Inferior parietal cortex (tissue), 1 donor: ENCODE results near the gene PF4V1.

Experiments
- DNase-seq: peaks from one replicate; pipeline ENCODE4 v3.0.0-alpha.2; 2016; ENCODE audit errors: extremely low spot score

The PF4V1 gene

GRCh38 chr4:73847526-73848182, 5.4 kb upstream of the PF4V1 start:
- DNase-seq = no peak

- DNase-seq = no peak
These were observed 4.8 kb upstream of the PF4V1 start for GRCh38 chr4:73848183-73848777.

DNA sequence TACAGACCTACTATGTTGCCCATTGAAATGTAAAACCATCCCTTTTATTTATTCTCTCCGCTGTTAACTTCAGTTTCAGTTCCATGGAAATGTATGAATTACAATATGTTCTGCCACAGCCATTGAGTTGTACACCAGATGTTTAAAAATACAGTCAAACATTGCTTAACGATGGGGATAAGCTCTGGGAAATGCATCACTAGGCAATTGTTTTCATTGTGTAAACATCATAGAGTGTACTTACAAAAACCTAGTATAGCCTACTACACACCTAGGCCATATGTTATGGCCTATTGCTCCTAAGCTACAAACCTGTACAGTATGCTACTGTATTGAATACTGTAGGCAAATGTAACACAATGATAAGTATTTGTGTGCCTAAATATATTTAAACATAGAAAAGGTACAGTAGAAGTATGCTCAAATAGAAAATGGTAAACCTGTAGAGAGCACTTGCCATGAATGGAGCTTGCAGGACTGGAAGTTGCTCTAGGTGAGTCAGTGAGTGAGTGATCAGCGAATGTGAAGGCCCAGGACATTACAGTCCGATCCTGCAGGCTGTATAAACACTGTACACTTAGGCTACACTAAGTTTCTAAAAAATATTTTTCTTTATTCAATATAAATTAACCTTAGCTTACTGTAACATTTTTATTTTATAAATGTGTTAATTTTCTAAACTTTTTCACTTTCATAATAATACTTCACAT, 2.7 kb upstream of the PF4V1 start:
- no peak for DNase-seq

- no peak for DNase-seq
These were observed 1.8 kb upstream of the PF4V1 start for GRCh38 chr4:73851293-73851692.

DNA sequence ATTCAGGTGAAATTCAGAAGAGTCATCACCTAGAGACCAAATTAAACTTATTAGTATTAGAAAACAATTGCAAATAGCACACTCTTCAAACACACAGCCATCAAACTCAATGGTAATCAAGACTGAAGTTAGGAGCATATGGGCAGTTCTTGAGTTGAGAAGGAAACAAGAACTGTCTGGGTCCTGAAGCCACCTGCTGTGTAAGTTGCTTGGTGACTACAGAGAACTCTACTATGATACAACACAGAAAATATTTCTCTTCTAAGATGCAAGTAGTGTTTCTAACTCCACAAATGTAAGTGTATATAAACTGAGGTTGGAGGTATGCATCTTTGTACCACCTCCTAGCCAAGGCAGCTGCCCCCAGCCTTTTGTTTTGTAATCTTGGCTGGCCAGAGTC, 325 bp upstream of the PF4V1 start:
- DNase-seq = no peak

- no peak for DNase-seq
These were observed 800 bp downstream of the PF4V1 start for GRCh38 chr4:73853718-73854473.

DNA sequence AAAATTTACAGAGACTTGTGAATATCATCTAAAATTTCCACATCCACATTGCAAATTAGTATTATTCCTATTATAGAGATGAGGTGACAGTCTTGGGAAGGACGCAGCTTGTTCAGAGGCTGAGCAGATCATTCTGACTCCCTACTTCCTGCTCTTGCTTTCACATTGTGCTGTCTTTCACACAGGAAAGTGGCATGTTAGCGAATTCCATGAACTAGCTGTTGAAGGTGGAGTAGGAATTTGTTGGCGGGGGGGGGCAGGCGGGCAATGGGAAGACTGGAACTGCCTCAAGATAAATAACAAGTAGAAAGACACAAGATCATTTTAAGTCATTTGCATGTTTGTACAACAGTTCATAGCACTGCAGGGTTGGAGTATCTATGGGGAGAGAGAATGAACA, 2.3 kb downstream of the PF4V1 start:
- no peak for DNase-seq

DNA sequence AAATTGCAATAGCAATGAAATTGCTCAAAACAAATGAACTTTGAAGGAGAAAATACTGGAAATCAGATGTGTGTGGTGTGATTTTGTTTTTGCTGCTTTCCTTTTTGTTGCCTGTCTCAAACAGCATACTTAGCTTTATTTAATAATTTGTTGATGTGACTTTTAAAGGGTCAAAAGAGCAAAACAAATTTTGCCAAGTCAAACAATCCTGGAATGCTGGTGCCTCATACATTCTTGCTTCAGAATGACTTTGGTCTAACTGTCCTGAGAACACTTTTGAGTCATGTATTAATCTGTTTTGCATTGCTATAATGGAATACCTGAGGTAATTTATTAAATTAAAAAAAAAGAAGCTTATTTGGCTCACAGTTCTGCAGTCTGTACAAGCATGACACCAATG, 3.4 kb downstream of the PF4V1 start:
- no peak for DNase-seq

DNA sequence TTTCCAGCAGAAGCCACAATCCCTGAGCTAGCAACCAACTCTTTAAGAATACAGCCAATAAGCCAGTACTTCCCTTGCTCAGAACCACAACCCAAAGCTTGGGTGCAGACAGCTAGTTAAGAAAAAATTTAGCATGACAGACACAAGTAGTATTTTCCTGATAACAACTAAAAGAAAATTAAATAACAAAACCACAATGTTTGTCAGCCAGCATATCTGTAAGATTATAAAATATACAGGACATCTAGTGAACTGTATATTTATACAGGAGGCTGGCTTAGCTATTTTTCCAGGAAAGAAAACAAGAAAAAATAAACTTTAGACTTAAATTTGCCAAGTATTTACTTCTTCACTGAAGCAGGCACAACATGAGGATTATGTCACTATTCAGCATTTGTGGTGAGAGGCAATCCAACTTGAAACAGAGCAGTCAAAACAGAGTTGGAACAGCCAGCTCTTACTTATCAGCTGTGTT, 6.6 kb downstream of the PF4V1 start:
- DNase-seq = no peak

DNA sequence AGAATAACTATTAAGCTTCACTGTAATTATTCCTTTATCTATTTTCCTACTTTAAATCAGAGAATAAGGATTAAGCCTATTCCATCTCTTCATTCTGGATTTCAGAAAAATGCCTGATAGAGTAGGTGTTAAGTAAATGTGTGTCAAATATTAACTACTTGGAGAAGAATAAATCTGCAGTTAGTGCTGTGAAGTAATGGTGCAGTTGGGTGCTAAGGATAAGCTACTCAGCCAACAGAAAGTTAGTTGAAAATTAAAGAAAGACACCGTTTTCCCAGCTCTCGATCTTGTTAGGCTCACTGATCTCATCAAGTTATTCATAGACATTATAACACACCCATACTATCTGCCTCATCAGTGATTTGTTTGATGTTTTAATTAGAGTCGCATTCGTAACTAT, 7.1 kb downstream of the PF4V1 start:
- no peak for DNase-seq

DNA sequence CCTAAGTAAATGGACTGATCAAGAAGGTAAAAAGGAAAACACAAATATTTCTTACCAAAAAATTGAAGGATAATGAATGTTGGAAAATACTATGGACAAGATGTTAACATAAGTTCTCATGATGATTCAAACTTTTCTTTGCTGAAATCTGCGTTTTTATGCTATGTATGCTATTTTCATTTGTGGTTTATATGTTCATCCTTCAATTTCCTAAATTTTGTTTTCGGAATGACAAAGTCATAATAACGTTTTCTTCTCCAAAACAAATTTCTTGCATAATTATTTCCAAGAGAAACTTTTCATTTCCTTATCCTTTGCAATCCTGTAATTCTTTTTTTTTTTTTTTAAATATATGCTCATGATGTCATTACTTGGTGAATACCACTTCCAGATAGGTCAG, 7.8 kb downstream of the PF4V1 start:
- no peak for DNase-seq

DNA sequence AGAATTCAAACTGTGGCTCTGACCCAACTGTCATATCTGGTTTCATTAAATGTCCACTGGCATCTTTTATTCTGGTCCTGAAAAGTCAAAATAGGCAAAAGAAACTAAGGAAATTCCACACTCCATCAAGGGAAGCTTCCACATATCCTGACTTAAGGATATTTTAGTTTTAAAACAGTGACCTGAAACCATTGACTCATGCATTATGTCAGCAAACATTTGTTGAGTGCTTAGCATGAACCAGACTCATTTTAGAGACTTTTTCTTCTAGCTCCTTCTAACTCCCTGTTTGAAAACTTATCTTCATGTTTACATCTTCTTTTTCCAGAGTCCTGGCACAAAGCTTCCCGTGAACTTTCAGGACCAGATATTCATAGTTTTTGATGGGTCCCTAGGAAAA, 9.2 kb downstream of the PF4V1 start:
- DNase-seq = no peak

DNA sequence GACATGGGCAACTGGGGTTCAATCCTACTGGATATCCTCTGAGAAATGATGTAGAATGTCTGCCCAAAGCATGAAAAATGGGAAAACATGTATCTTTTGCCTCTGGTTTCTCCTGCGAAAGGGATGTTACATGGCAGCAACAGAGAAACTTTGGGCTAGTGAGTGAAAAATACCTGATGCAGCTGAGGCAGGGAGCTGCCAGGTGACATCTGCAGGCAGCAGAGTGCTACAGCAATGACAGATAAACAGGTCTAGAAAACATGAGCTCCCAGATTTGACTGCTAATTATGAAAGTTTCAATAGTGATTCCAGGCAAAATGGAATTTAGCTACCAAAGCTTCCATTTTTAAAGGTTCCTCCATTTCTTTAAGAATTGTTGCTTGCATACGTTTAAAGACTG, 11.3 kb downstream of the PF4V1 start:
- no peak for DNase-seq

DNA sequence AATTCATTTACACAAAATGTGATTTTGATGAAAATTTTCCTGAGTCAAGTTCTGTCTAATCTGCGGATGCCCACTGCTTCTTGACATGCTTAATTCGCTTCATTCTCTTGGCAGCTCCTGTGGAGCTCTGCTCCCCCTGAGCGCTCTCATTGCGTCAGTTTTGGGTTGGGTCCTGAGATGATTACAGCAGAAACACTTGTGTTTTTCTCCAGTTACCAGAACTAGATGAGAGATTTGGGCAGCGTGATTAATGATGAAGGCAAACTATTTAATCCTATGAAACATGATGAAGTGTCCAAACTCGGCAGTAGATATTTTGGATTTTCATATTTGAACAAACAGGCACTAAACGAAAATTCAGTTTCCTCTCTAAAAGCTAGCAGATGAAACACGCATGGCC, 11.9 kb downstream of the PF4V1 start:
- DNase-seq = no peak

- no peak for DNase-seq
These were observed 12.5 kb downstream of the PF4V1 start for GRCh38 chr4:73865431-73866096.

DNA sequence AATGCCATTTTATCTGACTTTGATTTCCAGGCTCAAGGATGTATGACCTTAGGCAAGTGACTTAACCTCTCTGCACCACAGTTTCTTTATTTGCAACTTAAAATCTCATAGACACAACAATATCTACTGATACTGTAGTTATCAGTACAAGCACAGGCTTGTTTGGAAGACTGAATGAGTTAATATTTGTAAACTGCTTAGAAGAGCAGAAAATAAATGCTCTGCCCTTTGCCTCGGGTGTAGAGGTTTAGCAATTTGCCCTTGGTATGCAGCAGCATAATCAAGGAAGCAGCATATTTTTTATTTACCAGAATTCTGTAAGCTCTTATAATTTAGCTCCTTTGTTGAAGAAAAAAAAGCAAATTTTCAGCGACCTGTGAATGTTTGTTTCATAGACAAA, 13.2 kb downstream of the PF4V1 start:
- DNase-seq = no peak

DNA sequence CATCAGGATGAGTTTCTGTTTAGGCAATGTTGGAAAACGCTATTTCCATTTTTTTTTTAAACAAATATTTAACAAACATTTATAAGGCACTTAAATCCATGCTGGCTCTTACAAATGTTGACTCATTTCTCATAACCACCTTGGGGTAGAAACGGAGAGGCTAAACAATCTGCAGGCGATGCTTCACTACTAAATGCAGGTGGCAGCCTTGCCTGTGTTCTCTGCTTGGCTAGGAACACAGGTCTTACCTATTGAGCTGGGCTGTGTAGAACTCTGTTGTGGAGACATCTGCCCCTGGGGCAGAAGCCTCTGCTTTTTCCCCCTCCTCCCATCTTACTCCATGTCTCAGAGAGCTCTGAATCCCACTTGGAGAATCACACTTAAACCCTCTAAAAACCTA, 14.7 kb downstream of the PF4V1 start:
- DNase-seq = no peak

- no peak for DNase-seq
These were observed 15.4 kb downstream of the PF4V1 start for GRCh38 chr4:73868206-73869129.

DNA sequence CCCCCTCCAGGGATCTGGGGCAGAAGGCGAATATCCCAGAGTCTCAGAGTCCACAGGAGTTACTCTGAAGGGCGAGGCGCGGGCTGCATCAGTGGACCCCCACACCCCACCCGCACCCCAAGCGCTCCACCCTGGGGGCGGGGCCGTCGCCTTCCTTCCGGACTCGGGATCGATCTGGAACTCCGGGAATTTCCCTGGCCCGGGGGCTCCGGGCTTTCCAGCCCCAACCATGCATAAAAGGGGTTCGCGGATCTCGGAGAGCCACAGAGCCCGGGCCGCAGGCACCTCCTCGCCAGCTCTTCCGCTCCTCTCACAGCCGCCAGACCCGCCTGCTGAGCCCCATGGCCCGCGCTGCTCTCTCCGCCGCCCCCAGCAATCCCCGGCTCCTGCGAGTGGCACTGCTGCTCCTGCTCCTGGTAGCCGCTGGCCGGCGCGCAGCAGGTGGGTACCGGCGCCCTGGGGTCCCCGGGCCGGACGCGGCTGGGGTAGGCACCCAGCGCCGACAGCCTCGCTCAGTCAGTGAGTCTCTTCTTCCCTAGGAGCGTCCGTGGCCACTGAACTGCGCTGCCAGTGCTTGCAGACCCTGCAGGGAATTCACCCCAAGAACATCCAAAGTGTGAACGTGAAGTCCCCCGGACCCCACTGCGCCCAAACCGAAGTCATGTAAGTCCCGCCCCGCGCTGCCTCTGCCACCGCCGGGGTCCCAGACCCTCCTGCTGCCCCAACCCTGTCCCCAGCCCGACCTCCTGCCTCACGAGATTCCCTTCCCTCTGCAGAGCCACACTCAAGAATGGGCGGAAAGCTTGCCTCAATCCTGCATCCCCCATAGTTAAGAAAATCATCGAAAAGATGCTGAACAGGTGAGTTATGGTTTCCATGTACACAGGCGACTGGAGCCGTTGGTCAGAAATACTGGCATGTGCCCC, 16.3 kb downstream of the PF4V1 start, which contains the start of gene CXCL1:
TSS of gene CXCL1 (plus strand) at position 264 of the 926 bp plus-strand sequence. CDS start at position 342, 78 bp downstream.
- no peak for DNase-seq

GRCh38 chr4:73870260-73870659, 17.2 kb downstream of the PF4V1 start:
- no peak for DNase-seq
